Measurements from ENCODE around the gene SBF2.
"Not testable (repeated sequence)": the region's sequence is repeated elsewhere in the genome, so short reads cannot be mapped to it uniquely, and the experiment has no call there.

SBF2 gene

DNA sequence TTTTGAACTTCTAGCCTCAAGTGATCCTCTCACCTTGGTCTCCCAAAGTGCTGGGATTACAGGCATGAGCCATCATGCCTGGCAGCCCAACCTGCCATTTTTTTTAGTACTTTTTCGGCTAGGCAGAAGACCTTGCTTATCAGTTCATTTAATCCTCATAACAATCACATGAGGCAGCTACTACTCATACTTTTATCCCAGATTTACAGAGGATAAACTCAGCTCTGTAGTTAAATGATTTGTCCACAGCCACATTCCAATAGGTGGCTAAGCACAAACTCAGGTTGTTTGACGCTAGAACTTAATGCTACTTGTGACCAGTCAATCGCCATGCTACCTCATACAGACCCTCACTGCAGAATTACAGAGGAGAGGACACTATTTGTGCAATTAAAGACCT, 28.1 kb downstream of the SBF2 start:
- no peak for TF ChIP-seq CTCF (IDR thresholded peaks at IDR 0.05; ENCODE audit: low read depth, low read length)
- Histone ChIP-seq H3K9me3 (ENCODE audit: severe bottlenecking) (no peaks in the 10 kb centered on the region), H3K36me3 (no peaks in the 10 kb centered on the region), H3K27ac (no peak overlapping the region), H3K4me3 (ENCODE audit: low read depth, low read length) (no peak overlapping the region), H3K27me3 (ENCODE audit: insufficient read depth, low read depth, severe bottlenecking) (no peaks in the 10 kb centered on the region)
- DNase-seq = no peak

DNA sequence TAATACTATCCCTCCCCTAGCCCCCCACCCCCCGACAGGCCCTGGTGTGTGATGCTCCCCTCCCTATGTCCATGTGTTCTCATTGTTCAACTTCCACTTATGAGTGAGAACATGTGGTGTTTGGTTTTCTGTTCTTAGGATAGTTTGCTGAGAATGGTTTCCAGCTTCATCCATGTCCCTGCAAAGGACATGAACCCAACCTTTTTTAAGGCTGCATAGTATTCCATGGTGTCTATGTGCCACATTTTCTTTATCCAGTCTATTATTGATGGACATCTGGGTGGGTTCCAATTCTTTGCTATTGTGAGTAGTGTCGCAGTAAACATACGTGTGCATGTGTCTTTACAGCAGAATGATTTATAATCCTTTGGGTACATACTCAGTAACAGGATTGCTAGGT, 29.3 kb downstream of the SBF2 start:
- H3K9me3 ChIP-seq (ENCODE audit: severe bottlenecking); H3K4me3 ChIP-seq (ENCODE audit: low read depth, low read length); H3K27me3 ChIP-seq (ENCODE audit: insufficient read depth, low read depth, severe bottlenecking); H3K36me3 ChIP-seq; DNase-seq; H3K27ac ChIP-seq: not testable (repeated sequence)

- Histone ChIP-seq H3K27me3 (ENCODE audit: insufficient read depth, low read depth, severe bottlenecking) (no peaks in the 10 kb centered on the region), H3K27ac (no peak overlapping the region), H3K36me3 (no peaks in the 10 kb centered on the region), H3K4me3 (ENCODE audit: low read depth, low read length) (no peak overlapping the region), H3K9me3 (ENCODE audit: severe bottlenecking) (no peaks in the 10 kb centered on the region)
- DNase-seq = no peak
- TF ChIP-seq CTCF (IDR thresholded peaks at IDR 0.05; ENCODE audit: low read depth, low read length) = no peak
Observed at GRCh38 chr11:10263929-10264328, 30.1 kb downstream of the SBF2 start.

DNA sequence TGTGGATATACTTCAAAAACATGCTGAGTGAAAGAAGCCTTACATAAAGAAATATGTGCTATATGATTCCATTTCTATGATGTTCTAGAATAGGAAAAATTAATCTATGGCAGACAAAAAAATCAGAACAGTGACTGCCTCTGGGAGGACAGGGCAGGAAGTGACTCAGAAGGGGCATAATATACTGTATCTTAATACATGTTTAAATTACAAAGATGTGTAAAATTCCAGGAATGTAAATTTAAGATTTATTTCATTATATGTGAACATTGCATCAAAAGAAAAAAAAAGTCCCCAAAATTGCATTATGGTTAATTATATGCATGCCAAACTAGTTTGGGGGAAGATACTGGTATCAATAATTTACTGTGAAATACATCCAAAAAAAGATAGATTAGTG, 32.2 kb downstream of the SBF2 start:
- H3K9me3 ChIP-seq (ENCODE audit: severe bottlenecking) = no peaks in the 10 kb centered on the region
- DNase-seq = no peak
- H3K4me3 ChIP-seq (ENCODE audit: low read depth, low read length) = no peak overlapping the region
- H3K27me3 ChIP-seq (ENCODE audit: insufficient read depth, low read depth, severe bottlenecking) = no peaks in the 10 kb centered on the region
- no peak for TF ChIP-seq CTCF (IDR thresholded peaks at IDR 0.05; ENCODE audit: low read depth, low read length)
- no peaks in the 10 kb centered on the region for H3K36me3 ChIP-seq
- H3K27ac ChIP-seq = no peak overlapping the region

DNA sequence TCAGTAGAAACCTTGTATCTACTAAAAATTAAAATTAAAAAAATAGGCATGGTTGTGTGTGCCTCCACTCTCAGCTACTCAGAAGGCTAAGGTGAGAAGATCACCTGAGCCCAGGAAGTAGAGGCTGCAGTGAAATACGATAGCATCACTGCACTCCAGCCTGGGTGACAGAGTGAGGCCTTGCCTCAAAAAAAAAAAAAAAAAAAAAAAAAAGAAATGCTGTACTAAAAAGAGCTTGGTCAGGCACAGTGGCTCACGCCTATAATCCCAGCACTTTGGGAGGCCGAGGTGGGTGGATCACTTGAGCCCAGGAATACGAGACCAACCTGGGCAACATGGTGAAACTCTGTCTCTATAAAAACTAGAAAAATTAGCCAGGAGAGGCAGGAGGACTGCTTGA, 36.5 kb downstream of the SBF2 start:
- Histone ChIP-seq H3K9me3 (ENCODE audit: severe bottlenecking) (no peaks in the 10 kb centered on the region), H3K27me3 (ENCODE audit: insufficient read depth, low read depth, severe bottlenecking) (no peaks in the 10 kb centered on the region), H3K4me3 (ENCODE audit: low read depth, low read length) (no peak overlapping the region), H3K36me3 (no peaks in the 10 kb centered on the region), H3K27ac (no peak overlapping the region)
- DNase-seq = no peak
- no peak for TF ChIP-seq CTCF (IDR thresholded peaks at IDR 0.05; ENCODE audit: low read depth, low read length)

DNA sequence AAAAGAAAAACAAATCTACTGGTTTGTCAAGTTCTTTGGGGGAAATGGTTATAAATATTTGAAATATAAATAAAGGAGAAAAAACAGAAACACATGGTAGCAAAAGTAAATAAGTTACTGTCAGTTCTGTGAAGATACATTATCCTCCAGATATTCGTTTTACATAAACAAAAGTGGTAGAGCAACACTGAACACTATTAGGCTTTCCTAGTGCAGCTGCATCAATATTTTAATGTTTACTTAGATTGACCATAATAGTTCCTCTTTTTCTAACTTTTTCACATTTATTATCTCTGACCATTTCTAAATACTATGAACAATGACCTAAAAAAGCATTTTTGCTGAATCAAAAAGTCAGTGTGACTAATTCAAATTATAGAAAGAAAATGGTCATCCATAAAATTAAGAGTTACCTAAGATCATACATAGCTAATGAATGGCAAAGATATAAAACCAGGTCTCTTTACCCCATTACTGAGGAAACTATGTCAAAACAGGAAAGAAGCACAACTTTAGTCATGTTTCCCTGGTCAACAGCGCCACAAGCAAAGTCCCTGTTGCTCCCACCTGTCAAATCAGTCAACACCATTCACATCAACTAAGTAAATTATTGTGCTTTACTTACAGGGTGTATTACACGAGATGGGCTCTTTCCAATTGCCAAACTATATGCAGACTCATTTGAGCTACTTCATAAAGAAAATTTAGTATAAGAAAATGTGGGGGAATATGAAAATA, 38.5 kb downstream of the SBF2 start:
- no peaks in the 10 kb centered on the region for H3K27me3 ChIP-seq (ENCODE audit: insufficient read depth, low read depth, severe bottlenecking)
- no peak overlapping the region for H3K27ac ChIP-seq
- H3K9me3 ChIP-seq (ENCODE audit: severe bottlenecking) = no peaks in the 10 kb centered on the region
- no peak overlapping the region for H3K4me3 ChIP-seq (ENCODE audit: low read depth, low read length)
- DNase-seq = no peak
- TF ChIP-seq CTCF (IDR thresholded peaks at IDR 0.05; ENCODE audit: low read depth, low read length) = no peak
- no peaks in the 10 kb centered on the region for H3K36me3 ChIP-seq

DNA sequence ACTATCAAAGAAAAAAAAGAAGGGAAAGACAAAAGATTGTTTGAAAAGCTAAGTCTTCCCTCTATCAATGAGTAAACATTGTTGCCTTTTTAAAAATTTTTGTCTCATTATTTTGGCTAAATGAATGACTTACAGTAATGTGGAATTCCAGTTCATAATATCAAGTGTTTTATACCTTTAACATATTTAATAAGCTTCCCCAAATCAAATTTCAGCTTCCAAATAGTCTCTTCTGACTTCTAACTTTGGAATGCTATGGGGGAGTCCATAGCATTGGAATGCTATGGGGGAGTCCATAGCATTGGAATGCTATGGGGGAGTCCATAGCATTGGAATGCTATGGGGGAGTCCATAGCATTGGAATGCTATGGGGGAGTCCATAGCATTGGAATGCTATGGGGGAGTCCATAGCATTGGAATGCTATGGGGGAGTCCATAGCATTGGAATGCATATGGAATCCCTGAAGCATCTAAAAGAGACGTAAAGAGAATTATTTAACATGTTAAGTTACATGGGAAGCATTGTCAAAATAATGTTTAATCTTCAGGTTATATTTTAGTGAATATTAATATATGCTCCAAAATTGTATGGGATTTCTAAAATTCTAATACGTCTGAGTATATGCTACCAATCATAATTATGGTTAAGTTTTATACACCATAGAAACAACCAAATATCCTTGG, 44.4 kb downstream of the SBF2 start:
- not testable (repeated sequence) for H3K4me3 ChIP-seq (ENCODE audit: low read depth, low read length)

More for the DNA sequence above, 44.4 kb downstream of the SBF2 start:
- H3K27me3 ChIP-seq (ENCODE audit: insufficient read depth, low read depth, severe bottlenecking); H3K36me3 ChIP-seq; DNase-seq; H3K27ac ChIP-seq; H3K9me3 ChIP-seq (ENCODE audit: severe bottlenecking): not testable (repeated sequence)

Measured in WERI-Rb-1 (cell line).